Gastroesophageal sphincter (tissue), 3 donors: ENCODE data around the gene RANBP3.

Source experiments
- CTCF ChIP-seq, 4 experiments: fragments of 200-600 bp in 2 of 4; fragments of 450-650 bp in 2 of 4; sonication (generic) in 1 of 4; IDR thresholded peaks; one replicate each; pipeline ENCODE4 v1.5.1; 2017 to 2019; ENCODE audit warnings: antibody characterized with exemption in 4 of 4, mild to moderate bottlenecking in 2 of 4, moderate library complexity in 2 of 4
- EP300 ChIP-seq: sonication (generic); formaldehyde crosslinking; IDR thresholded peaks from one replicate; pipeline ENCODE4 v1.6.1; 2017; ENCODE audit warnings: antibody characterized with exemption, mild to moderate bottlenecking
- POLR2A ChIP-seq, 2 donors: fragments of 450-650 bp; IDR thresholded peaks; one replicate each; pipeline ENCODE4 v1.6.1; 2017; ENCODE audit warnings: antibody characterized with exemption in 2 of 2, mild to moderate bottlenecking in 2 of 2, moderate library complexity in 1 of 2

GRCh38 chr19:5922161-5922545 is 55.8 kb downstream of the RANBP3 start:
- TF ChIP-seq POLR2A (IDR thresholded peaks at IDR 0.05), result no peak
- no peak for TF ChIP-seq CTCF (IDR thresholded peaks at IDR 0.05)
- TF ChIP-seq EP300, result no peak
